Kidney epithelial cell (primary cell): Measurements from ENCODE around the gene OR2Y1. TPM values are rescaled to one million over a fixed set of nuclear protein-coding genes. Genes with fewer than 3 reads are reported as not detected.
"Not testable (repeated sequence)": the region's sequence is repeated elsewhere in the genome, so short reads cannot be mapped to it uniquely, and the experiment has no call there.

Experiments
- DNase-seq: peaks from one replicate; pipeline ENCODE4 v3.0.0-alpha.2; 2010; ENCODE audit warnings: low read depth
- H3K27me3 ChIP-seq: 2 replicates; pipeline ENCODE4 v1.6.0; 2011; ENCODE audit warnings: low read length; ENCODE audit not compliant: control insufficient read depth, insufficient read depth
- H3K36me3 ChIP-seq: 2 replicates; pipeline ENCODE4 v1.5.1; 2011; ENCODE audit warnings: low read length; ENCODE audit not compliant: control insufficient read depth, insufficient read depth
- H3K4me3 ChIP-seq: 2 replicates; pipeline ENCODE4 v1.5.1; 2011; ENCODE audit warnings: low read depth, mild to moderate bottlenecking, control low read depth, low read length
- total RNA-seq: library from RNA; depleted of rRNA; stranded (reverse); fragments of >200 nt; gene quantifications from 2 replicates; pipeline ENCODE4 v1.2.3, GENCODE V29; 2015
- TF ChIP-seq, protein P1 (sequence below): IDR thresholded peaks from 2 replicates; pipeline ENCODE4 v1.5.1; 2011; ENCODE audit warnings: mild to moderate bottlenecking, moderate library complexity, low read length, control low read depth, inconsistent platforms; ENCODE audit not compliant: insufficient read depth, poor library complexity, severe bottlenecking

Gene OR2Y1
- total RNA-seq, 1 donor from 2014 or later, result not detected

DNA sequence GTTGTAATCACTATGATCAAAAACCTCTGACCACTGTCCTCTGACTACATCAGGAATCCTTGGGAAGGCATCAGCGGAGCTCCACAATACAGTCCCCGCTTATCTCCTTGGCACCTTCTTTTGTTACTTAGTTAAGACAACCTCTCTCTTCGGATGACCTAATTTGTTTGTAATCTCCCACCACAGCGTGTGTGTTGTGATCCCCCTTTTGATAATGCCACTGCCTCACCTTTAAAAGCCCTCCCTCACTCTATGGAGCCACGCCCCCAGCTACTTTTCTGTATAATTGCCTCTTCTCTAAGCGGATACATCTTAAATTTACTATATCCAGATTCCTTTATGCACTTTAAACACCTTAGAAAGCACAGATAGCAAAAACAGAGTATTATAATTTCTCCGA is 35.9 kb downstream of the OR2Y1 start:
- Histone ChIP-seq H3K4me3 (no peak overlapping the region), H3K27me3 (no peaks in the 10 kb centered on the region), H3K36me3 (no peaks in the 10 kb centered on the region)
- TF ChIP-seq, protein P1, sequence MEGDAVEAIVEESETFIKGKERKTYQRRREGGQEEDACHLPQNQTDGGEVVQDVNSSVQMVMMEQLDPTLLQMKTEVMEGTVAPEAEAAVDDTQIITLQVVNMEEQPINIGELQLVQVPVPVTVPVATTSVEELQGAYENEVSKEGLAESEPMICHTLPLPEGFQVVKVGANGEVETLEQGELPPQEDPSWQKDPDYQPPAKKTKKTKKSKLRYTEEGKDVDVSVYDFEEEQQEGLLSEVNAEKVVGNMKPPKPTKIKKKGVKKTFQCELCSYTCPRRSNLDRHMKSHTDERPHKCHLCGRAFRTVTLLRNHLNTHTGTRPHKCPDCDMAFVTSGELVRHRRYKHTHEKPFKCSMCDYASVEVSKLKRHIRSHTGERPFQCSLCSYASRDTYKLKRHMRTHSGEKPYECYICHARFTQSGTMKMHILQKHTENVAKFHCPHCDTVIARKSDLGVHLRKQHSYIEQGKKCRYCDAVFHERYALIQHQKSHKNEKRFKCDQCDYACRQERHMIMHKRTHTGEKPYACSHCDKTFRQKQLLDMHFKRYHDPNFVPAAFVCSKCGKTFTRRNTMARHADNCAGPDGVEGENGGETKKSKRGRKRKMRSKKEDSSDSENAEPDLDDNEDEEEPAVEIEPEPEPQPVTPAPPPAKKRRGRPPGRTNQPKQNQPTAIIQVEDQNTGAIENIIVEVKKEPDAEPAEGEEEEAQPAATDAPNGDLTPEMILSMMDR, result no peak
- DNase-seq, result no peak

DNA sequence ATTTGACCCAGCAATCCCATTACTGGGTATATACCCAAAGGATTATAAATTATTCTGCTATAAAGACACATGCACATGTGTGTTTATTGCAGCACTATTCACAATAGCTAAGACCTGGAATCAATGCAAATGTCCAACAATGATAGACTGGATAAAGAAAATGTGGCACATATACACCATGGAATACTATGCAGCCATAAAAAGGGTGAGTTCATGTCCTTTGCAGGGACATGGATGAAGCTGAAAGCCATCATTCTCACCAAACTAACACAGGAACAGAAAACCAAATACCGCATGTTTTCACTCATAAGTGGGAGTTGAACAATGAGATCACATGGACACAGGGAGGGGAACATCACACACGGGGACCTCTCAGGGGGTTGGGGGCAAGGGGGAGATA is 36.5 kb downstream of the OR2Y1 start:
- not testable (repeated sequence) for H3K27me3 ChIP-seq, DNase-seq, H3K36me3 ChIP-seq, H3K4me3 ChIP-seq

DNA sequence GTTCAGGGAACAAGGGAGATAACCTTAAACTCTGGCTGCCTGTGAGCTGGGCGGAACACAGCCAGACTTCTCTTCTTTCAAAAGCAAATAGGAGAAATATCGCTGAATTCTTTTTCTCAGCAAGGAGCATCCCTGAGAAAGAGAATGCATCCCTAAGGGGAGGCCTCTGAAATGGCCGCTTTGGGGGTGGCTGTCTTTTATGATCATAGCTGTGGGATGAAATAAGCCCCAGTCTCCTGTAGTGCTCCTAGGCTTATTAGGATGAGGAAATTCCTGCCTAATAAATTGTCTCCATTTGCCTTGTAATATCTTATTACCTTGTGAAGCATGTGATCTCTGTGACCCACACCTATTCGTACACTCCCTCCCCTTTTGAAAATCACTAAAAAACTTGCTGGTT is 39.4 kb downstream of the OR2Y1 start:
- DNase-seq, H3K36me3 ChIP-seq, H3K27me3 ChIP-seq, H3K4me3 ChIP-seq: not testable (repeated sequence)

DNA sequence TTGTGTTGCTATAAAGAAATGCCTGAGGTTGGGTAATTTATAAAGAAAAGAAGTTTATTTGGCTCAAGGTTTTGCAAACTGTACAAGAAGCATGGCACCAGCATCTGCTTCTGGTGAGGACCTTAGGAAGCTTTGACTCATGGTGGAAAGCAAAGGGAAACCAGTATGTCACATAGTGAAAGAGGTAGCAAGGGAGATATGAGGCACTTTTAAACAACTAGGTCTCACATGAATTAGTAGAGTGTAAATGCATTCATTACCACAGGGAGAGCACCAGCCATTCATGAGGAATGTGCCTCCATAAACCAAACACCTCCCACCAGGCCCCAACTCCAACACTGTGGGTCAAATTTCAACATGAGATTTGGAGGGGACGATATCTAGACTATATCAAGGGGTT is 40.8 kb downstream of the OR2Y1 start:
- H3K36me3 ChIP-seq, result no peaks in the 10 kb centered on the region
- H3K27me3 ChIP-seq, result no peaks in the 10 kb centered on the region
- DNase-seq, result no peak
- H3K4me3 ChIP-seq, result no peak overlapping the region
- TF ChIP-seq, protein P1, result no peak

DNA sequence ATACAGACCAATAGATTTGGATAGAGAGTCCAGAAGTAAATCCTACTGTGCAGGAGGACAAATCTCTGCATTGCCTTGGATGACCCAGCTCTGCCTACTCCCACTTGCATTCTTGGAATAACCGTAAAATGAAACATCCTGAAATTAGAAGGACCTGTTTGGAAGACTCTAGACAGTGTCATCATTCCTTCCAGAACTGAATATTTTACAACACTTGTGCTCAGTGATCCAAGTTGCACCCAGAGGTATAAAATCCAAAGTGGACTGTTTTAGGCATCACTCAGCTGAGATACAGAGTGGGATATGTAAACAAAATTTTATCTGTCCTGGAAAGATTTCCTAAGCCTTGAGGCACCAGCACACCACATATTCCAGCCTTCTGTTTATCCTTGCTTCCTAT is 43.7 kb downstream of the OR2Y1 start:
- Histone ChIP-seq H3K27me3 (no peaks in the 10 kb centered on the region), H3K36me3 (no peaks in the 10 kb centered on the region), H3K4me3 (no peak overlapping the region)
- TF ChIP-seq, protein P1, result no peak
- DNase-seq, result no peak

DNA sequence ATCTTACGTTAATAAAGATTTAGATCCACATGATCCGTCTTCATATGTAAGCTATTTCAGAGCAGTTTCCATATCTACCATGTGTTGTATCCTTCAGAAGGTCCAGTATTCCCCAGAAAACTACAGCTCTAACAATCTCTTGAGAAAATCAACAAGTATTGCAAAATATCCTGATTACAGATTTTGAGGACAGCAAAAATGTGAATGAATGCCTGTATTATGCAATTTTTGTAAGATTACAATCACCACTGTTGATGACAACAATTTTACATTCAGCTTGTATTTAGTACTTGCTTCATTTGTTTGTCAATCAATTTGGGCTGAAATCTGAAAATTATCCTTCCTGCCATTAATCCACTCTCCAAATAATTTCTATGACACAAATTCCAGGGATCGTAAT is 47.4 kb downstream of the OR2Y1 start:
- TF ChIP-seq, protein P1, result no peak
- Histone ChIP-seq H3K36me3 (no peaks in the 10 kb centered on the region), H3K4me3 (no peak overlapping the region), H3K27me3 (no peaks in the 10 kb centered on the region)
- no peak for DNase-seq

DNA sequence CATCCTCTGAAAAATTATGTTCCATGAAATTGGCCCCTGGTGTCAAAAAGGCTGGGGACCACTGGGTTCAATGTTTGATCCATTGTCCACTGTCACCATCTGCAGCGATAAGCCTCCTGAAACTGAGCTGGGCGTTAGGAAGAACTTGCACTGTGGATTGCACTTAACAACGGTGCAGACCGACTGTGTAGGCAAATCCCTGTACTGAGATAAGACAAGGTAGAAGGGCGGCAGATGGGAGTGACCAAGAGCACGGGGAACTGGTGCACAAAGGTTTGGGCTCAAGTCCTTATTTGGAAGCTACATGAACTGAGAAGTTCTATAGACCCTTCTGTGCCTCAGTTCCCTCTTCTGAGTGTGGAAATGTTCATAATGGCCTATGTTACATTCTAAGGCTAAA is 48.8 kb downstream of the OR2Y1 start:
- Histone ChIP-seq H3K36me3 (no peaks in the 10 kb centered on the region), H3K4me3 (no peak overlapping the region), H3K27me3 (no peaks in the 10 kb centered on the region)
- DNase-seq, result no peak
- TF ChIP-seq, protein P1, result no peak
